GM19324 (cell line): ENCODE measurements around the gene PCBP1.
"Not testable (repeated sequence)": the region's sequence is repeated elsewhere in the genome, so short reads cannot be mapped to it uniquely, and the experiment has no call there.

ENCODE experiments used
- ATAC-seq: cut with Tn5 transposase; IDR thresholded peaks from one replicate; pipeline ENCODE4 v1.9.1; 2021; ENCODE audit warnings: mild to moderate bottlenecking, moderate library complexity; ENCODE audit not compliant: unreplicated experiment, low FRiP score

The PCBP1 gene

DNA sequence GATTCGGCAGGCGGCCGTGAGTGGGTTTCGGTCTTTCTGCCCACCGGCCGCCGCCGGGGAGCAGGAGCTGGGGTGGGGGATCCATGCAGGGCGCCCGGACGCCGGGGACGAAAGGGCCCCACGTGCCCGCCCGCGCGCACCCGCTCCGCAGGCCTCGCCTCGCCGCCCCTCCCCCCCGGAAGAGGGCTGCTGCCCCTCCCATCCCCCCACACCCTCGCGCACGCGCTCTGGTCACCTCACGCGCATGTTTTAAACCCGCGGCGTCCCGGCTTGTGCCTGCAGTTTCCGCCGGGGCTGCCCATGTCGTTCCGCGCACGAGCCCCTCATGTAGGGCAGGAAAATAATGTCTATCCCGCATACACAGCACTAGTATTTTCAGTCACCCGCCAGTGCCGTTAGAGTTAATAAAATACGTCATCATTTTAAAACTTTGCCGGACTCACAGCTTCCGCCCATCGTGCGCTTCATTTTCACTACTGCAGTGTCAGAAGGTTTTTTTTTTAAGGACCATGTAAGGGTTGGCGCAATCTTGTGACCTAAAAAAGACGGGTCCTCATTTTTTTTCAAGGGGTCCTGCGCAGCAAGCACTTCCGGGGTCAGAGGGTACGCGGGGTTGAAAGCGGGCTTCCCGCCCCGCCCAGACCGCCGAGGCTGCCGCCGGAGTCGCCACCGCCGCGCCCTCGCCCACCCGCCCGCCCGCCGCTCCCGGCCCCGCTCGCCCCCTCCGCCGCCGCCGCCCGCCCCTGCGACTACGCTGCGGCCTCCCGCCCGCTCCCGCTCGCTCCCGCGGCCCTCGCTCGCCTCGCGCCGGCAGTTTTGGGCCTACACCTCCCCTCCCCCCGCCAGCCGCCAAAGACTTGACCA lies at the start of gene PCBP1:
Gene PCBP1 (plus strand): TSS at position 640 of the 864 bp plus-strand sequence. CDS start 267 bp downstream, outside the sequence.
- ATAC-seq: peak; percentile 55

DNA sequence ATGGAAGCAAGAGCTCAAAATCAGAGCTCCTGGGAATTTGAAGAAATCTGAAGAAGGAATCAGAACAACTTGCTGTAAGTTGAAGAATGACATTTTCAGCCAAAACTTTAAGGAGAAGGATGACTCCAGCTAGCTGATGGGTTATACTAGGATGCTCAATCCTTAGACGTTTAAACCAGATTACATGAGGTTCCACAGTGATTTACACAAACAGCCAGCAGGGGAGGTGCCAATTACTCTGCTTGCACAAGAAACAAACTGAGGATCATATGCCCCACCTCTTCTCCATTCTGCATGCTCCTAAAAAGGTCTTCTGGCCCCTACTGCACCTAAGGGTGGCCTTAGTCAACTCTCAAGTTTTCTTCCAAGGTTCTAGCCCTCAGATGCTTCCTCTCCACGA lies 47.9 kb upstream of the PCBP1 start:
- no peak for ATAC-seq

DNA sequence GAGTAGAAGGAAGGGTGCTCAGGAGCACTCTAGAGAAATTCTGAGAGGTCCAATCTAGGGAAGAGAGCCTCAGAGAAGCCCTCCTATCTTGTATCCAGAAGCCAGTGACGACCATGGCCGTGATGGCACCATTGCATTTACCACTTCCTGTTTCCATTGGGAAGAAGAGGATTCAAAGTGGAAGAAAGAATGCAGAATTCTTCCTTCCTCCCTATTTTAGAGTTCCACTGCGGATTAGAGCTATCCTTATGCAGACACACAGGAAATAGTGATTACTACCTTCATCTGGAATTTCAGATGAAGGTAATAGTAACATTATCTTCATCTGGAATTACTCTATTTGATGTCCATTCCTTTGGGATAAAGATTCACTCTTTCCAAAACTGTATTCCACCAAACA lies 45.6 kb upstream of the PCBP1 start:
- ATAC-seq: no peak

DNA sequence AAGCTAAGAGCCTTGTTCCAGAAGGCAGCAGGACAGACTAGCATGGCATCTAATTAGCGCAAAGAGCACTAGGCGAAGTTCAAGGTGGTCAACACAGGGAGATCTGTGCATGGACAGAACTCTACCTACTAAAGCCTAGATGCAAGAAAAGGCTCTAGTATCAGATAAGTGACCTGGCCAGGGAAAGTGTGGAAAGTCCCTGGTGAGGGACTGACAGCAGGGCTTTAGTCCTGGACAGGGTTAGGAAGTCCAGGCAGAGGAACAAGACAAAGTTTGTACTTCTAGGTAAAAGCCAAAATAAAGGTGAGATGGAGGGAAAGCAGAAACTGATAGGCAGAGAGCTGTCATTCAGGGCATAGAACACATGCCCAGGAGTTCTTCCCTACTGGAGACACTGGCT lies 45.0 kb upstream of the PCBP1 start:
- ATAC-seq: no peak

GRCh38 chr2:70043252-70043875 lies 43.9 kb upstream of the PCBP1 start:
- no peak for ATAC-seq

- ATAC-seq: no peak
These were observed 42.8 kb upstream of the PCBP1 start for GRCh38 chr2:70044290-70045040.

DNA sequence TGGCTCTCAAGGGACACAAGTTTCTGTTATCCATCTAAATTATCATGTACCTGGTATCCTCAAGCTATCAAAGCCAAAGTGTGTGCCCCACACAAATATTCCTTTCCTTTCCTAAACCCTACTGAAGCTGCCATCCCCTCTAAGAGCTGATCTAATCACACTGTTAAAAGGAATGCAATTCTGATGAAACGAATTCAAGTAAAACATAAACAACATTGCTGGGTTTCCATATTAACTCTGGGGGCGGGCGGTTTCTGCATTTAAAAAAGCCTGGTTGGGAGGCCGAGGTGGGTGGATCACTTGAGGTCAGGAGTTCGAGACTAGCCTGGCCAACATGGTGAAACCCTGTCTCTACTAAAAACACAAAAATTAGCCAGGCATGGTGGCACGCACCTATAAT lies 41.9 kb upstream of the PCBP1 start:
- no peak for ATAC-seq

DNA sequence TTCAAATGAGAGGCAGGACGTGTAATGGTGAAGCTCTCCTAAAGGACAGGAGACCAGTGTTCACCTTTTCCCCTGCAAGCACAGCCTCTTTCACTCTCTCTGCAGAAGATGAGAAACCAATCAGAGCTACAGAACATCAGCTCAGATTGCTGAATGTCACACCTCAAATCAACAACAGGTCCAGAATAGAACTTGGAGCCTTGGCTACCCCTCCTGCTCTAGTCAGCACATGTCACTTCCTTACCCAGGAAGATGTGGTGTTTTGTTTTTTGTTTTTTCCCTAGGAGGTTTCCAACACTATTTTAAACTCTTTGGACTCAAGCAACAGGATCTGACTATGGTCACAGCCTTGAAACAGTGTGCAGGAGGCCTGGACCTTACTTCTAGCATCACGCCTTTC lies 41.3 kb upstream of the PCBP1 start:
- ATAC-seq: no peak

DNA sequence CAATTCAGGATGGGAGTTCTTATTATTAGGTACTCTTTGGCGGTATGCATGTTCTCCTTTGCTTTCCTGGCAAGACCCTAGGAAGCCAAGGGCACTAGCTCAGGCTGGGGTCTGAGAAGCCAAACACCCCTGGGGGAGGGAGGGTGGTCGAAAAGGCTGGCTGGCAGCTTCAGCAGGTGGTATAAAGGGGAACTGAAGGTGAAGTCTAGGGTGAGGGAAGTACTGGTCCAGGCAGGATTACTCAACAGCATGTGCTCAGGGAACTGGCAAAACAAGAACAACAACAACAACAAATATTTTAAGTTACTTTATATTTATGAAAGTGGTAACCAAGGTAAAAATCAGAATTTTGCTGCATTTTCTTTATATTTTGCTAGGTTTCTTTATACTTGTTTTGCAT lies 40.7 kb upstream of the PCBP1 start:
- ATAC-seq: no peak

DNA sequence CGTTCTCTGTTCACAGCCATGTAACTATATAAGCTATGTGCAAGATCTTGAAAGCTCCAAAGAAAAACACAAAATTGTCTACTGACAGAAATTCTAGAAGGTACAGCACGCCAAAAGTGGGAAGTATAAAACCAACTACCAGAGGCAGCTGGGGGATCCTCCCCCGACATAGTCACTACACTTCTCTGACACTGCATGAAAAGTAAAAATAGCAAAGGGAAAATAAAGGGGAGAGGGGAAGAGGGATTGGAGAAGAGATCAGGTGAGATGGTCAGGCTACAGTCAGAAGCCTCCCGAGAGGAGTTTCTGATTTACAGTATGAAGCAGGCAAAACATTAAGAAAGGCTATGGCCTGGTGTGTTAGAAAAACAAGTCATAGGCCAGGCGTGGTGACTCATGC lies 39.8 kb upstream of the PCBP1 start:
- no peak for ATAC-seq

DNA sequence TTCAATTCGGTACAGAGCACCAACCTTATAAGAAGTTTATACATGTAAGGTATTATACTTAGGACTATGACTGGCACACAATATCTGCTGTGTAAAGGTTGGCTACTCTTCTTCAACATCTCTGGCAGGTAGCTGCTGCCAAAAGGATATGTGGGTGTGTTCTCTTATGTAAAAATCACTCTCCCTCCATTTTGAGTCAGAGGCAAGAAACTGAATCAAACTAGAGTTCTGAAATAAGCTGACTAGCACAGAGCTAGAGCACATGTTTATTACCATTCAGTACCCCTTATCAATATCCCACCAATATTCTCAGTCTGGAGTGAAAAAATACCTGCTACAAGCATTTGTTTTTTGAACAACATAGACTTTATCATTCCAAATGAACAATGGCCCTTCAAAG lies 38.0 kb upstream of the PCBP1 start:
- no peak for ATAC-seq

DNA sequence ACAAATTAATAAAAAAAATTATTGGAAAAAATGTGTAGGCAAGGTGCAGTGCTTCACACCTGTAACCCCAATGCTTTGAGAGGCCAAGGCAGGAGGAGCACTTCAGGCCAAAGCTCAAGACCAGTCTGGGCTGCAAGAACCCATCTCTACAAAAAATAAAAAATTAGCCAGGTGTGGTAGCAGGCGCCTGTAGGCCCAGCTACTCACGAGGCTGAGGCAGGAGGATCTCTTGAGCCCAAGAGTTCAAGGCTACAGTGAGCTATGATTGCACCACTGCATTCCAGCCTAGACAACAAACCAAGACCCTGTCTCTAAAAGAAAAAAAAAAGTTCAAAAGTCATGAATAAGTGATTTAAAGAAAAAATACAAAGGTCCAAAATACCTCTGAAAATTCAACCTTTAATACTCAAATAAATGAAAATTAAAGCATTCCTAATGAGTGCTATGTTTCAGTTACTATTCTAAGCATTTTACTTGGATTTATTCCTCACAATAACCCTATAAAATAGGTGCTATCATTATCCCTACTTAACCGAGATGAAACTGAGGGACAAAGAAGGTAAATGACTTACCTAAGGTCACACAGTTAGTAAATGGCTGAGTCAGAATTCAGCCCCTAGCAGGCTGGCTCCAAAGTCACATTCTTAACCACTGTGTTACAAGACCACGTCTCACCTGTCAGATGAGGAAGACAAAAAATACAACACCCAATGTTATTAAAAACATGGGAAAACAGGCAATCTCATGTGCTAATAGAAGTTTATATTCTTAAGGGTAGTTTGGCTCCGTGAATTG lies 36.4 kb upstream of the PCBP1 start:
- no peak for ATAC-seq

- ATAC-seq: not testable (repeated sequence)
These were observed 32.0 kb upstream of the PCBP1 start for GRCh38 chr2:70055259-70055658.

DNA sequence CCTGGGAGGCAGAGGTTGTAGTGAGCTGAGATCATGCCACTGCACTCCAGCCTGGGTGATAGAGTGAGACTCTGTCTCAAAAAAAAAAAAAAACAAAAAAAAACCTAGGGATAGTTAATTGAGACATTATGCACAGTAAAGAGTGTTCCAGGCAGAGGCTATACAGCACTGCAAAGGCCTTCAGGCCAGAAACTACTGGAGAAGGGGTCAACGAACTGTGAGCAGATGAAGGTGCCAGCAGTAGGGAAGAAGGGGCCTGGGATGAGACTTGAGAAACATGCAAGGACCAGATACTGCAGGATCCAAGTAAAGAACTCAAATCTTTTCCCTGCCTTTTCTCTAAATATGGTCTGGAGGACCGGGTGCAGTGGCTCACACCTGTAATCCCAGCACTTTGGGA lies 26.0 kb upstream of the PCBP1 start:
- no peak for ATAC-seq

DNA sequence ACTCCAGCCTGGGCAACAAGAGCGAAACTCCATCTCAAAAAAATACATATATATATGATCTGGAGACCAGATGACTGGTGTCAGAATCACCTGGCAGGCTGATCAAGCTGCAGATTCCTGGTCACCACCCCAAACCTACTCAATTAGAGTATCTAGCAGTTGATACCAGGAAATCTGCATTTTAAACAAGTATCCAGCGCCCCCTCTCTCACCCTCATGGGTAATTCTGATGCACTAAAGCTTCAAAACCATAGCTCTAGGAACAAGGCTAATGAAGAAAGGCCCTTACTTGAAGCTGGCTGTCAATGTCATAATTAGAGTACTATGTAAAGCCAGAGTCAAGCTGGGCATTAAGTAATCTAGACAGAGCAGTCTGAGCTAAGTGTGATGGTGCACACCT lies 25.0 kb upstream of the PCBP1 start:
- ATAC-seq: no peak

DNA sequence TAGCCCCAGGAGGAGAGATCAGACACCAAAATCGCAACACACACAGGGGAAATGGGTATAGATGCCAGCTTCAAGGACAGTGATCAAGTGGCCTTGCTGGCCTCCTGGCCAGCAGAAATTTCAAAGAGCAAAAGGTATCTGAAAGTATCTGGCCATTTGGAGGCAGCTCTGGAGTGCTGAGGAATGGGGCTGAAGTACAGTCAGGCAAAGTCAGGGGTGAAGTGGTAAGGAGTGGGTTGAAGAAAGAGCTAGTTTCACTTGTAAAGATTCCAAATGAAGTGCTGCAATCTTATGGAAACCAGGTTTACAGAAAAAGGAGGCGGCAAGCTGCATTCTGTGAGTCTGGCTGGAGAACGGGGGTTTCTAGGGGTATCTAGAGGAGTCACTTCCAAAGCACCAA lies 19.2 kb upstream of the PCBP1 start:
- ATAC-seq: no peak

GRCh38 chr2:70069049-70069448 lies 18.2 kb upstream of the PCBP1 start:
- ATAC-seq: peak; percentile 74

GRCh38 chr2:70070542-70071268 lies 16.6 kb upstream of the PCBP1 start:
- peak; percentile 45 for ATAC-seq

- ATAC-seq: no peak
These were observed 13.8 kb upstream of the PCBP1 start for GRCh38 chr2:70073493-70073892.

- no peak for ATAC-seq
These were observed 8.9 kb upstream of the PCBP1 start for GRCh38 chr2:70078384-70078783.
